Right renal pelvis (tissue), 4 donors: ENCODE results near the gene RFX8. TPM values are rescaled to one million over a fixed set of nuclear protein-coding genes. Genes with fewer than 3 reads are reported as not detected.
A peak's percentile ranks its signal among the peaks of the same experiment; 100 is the strongest.
"Not testable (repeated sequence)": the region's sequence is repeated elsewhere in the genome, so short reads cannot be mapped to it uniquely, and the experiment has no call there.

ENCODE experiments used
- DNase-seq, 4 donors: peaks; one replicate each; pipeline ENCODE4 v3.0.0-alpha.2; 2013; ENCODE audit warnings: low read depth in 4 of 4, low spot score in 3 of 4, missing footprints in 1 of 4
- polyA plus RNA-seq, 4 donors: library from polyadenylated mRNA; unstranded; fragments of 120-200 nt; gene quantifications; one replicate each; pipeline ENCODE4 v1.2.1, GENCODE V29; 2013; ENCODE audit not compliant: insufficient read length in 4 of 4

The RFX8 gene
- polyA plus RNA-seq, 4 donors, result 0.52 to 1.1 (median 0.96) TPM

- DNase-seq, result no peak
Measured at GRCh38 chr2:101446869-101447268, 28.0 kb downstream of the RFX8 start.

GRCh38 chr2:101442667-101443061, 32.2 kb downstream of the RFX8 start:
- DNase-seq, result no peak

- no peak for DNase-seq
Measured at GRCh38 chr2:101442042-101442666, 32.8 kb downstream of the RFX8 start.

GRCh38 chr2:101440127-101440738, 34.7 kb downstream of the RFX8 start:
- no peak for DNase-seq

GRCh38 chr2:101439716-101440115, 35.2 kb downstream of the RFX8 start:
- DNase-seq, result no peak

GRCh38 chr2:101438555-101438954, 36.4 kb downstream of the RFX8 start:
- DNase-seq, result not testable (repeated sequence)

- peak; percentile 16 to 32 (median 26) for DNase-seq
Measured at GRCh38 chr2:101435001-101435862, 39.7 kb downstream of the RFX8 start.

- DNase-seq, result no peak
Measured at GRCh38 chr2:101433465-101433864, 41.4 kb downstream of the RFX8 start.

- no peak for DNase-seq
Measured at GRCh38 chr2:101432411-101433181, 42.3 kb downstream of the RFX8 start.

- no peak for DNase-seq
Measured at GRCh38 chr2:101431486-101431885, 43.4 kb downstream of the RFX8 start.

GRCh38 chr2:101430156-101430555, 44.8 kb downstream of the RFX8 start:
- no peak for DNase-seq

GRCh38 chr2:101429453-101429852, 45.5 kb downstream of the RFX8 start:
- DNase-seq, result no peak

GRCh38 chr2:101428422-101429176, 46.3 kb downstream of the RFX8 start:
- no peak for DNase-seq

- no peak for DNase-seq
Measured at GRCh38 chr2:101427743-101428142, 47.2 kb downstream of the RFX8 start.

- DNase-seq, result no peak
Measured at GRCh38 chr2:101427240-101427639, 47.7 kb downstream of the RFX8 start.

- DNase-seq, result no peak
Measured at GRCh38 chr2:101426822-101427221, 48.1 kb downstream of the RFX8 start.

GRCh38 chr2:101420623-101421022, 54.3 kb downstream of the RFX8 start:
- DNase-seq, result no peak

GRCh38 chr2:101419096-101419663, 55.7 kb downstream of the RFX8 start:
- DNase-seq, result peak in 1 of 4 donors; percentile 31

- no peak for DNase-seq
Measured at GRCh38 chr2:101418460-101419095, 56.3 kb downstream of the RFX8 start.
